NCI-H345 treated with DMSO at 0.1 percent for 48 hours (cell line): ENCODE measurements around the gene RRP9.
A peak's percentile ranks its signal among the peaks of the same experiment; 100 is the strongest.
"Not testable (repeated sequence)": the region's sequence is repeated elsewhere in the genome, so short reads cannot be mapped to it uniquely, and the experiment has no call there.

ENCODE experiments used
- DNase-seq: peaks from one replicate; lab custom pipeline; 2025; ENCODE audit not compliant: unreplicated experiment; lab: John Stamatoyannopoulos, UW

RRP9 gene

GRCh38 chr3:51941798-51942602 lies at the start of gene RRP9, which contains the start of gene PARP3:
Gene RRP9 (minus strand): TSS chr3:51941904. CDS start chr3:51941867, 37 bp downstream.
Gene PARP3 (plus strand): TSS chr3:51942363. CDS start chr3:51943356, 993 bp downstream.
- peak; percentile 97 for DNase-seq

- DNase-seq = not testable (repeated sequence)
Measured at GRCh38 chr3:51990501-51990971, 48.8 kb upstream of the RRP9 start.

GRCh38 chr3:51988286-51989146 lies 46.8 kb upstream of the RRP9 start:
- DNase-seq = no peak

- no peak for DNase-seq
Measured at GRCh38 chr3:51987568-51987967, 45.9 kb upstream of the RRP9 start.

- DNase-seq = no peak
Measured at GRCh38 chr3:51986010-51986947, 44.6 kb upstream of the RRP9 start.

- DNase-seq = no peak
Measured at GRCh38 chr3:51985063-51985462, 43.4 kb upstream of the RRP9 start.

- no peak for DNase-seq
Measured at GRCh38 chr3:51984269-51984647, 42.6 kb upstream of the RRP9 start.

- DNase-seq = no peak
Measured at GRCh38 chr3:51983578-51984268, 42.0 kb upstream of the RRP9 start.

GRCh38 chr3:51982838-51983577 lies 41.3 kb upstream of the RRP9 start, which contains the start of gene ACY1:
Gene ACY1 (plus strand): TSS chr3:51983535. CDS start chr3:51984065, 530 bp downstream.
- no peak for DNase-seq

GRCh38 chr3:51982352-51982837 lies 40.7 kb upstream of the RRP9 start:
- DNase-seq = no peak

GRCh38 chr3:51980253-51980652 lies 38.5 kb upstream of the RRP9 start:
- no peak for DNase-seq

- no peak for DNase-seq
Measured at GRCh38 chr3:51978143-51978502, 36.4 kb upstream of the RRP9 start.

- DNase-seq = no peak
Measured at GRCh38 chr3:51977446-51978142, 35.9 kb upstream of the RRP9 start.

GRCh38 chr3:51975852-51976549 lies 34.3 kb upstream of the RRP9 start:
- DNase-seq = no peak

GRCh38 chr3:51974963-51975851 lies 33.5 kb upstream of the RRP9 start, which contains the start of gene ABHD14A:
Gene ABHD14A (plus strand): TSS chr3:51975064. CDS start chr3:51975136, 72 bp downstream.
- no peak for DNase-seq

- no peak for DNase-seq
Measured at GRCh38 chr3:51974277-51974962, 32.7 kb upstream of the RRP9 start.
